ENCODE results near the gene ARHGAP23.

ARHGAP23 gene

DNA sequence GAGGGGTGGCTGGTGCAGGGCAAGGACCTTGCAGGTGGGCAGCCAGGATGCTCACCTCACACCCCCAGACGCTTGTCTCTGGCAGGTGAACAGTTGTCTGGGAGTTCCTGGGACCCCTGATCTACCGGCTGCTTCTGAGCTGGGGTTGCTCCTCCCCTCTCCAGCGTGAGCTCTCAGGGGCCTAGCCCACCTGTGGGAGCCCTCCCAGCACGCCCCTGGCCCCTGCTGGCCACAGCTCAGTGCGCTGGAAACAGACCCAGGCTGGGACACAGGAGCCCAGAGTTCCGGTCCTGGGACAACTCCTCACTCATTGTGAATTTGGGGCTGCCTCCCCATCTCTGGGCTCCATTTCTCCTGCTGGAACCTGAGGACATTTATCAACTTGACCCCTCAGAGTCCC lies 30.3 kb downstream of the ARHGAP23 start:
- Histone ChIP-seq H3K36me3 (ENCODE audit: insufficient read depth) (no peaks in the 10 kb centered on the region; the same call in 1 of the 2 replicates), H3K9ac (no peak overlapping the region), H2AFZ (ENCODE audit: low read depth) (no peak overlapping the region), H3K4me2 (no peak overlapping the region), H3K27ac (no peak overlapping the region), H3K27me3 (ENCODE audit: insufficient read depth, low read depth) (no peaks in the 10 kb centered on the region), H3K79me2 (ENCODE audit: insufficient read depth, low read depth) (peaks cover 4% of the 10 kb centered on the region; the same call in 1 of the 2 replicates), H3K4me3 (IDR thresholded peaks at IDR 0.05; ENCODE audit: insufficient read depth, low read depth, low read length) (no peak overlapping the region), H3K4me1 (ENCODE audit: low read depth, poor library complexity, severe bottlenecking) (peaks cover 17% of the 10 kb centered on the region), H4K20me1 (ENCODE audit: insufficient read depth) (no peaks in the 10 kb centered on the region)
- TF ChIP-seq CTCF (conservative IDR thresholded peaks at IDR 0.05; ENCODE audit: low read depth, low read length) = no peak

GRCh38 chr17:38459567-38459966 lies 31.3 kb downstream of the ARHGAP23 start:
- Histone ChIP-seq H3K36me3 (ENCODE audit: insufficient read depth) (no peaks in the 10 kb centered on the region; the same call in 1 of the 2 replicates), H4K20me1 (ENCODE audit: insufficient read depth) (no peaks in the 10 kb centered on the region), H3K27me3 (ENCODE audit: insufficient read depth, low read depth) (no peaks in the 10 kb centered on the region), H3K4me1 (ENCODE audit: low read depth, poor library complexity, severe bottlenecking) (peaks cover 11% of the 10 kb centered on the region), H3K27ac (no peak overlapping the region), H3K79me2 (ENCODE audit: insufficient read depth, low read depth) (peaks cover 4% of the 10 kb centered on the region; the same call in 1 of the 2 replicates), H2AFZ (ENCODE audit: low read depth) (no peak overlapping the region), H3K9ac (no peak overlapping the region), H3K4me2 (no peak overlapping the region), H3K4me3 (IDR thresholded peaks at IDR 0.05; ENCODE audit: insufficient read depth, low read depth, low read length) (no peak overlapping the region)
- TF ChIP-seq CTCF (conservative IDR thresholded peaks at IDR 0.05; ENCODE audit: low read depth, low read length) = no peak

- TF ChIP-seq CTCF (conservative IDR thresholded peaks at IDR 0.05; ENCODE audit: low read depth, low read length) = no peak
- H3K4me2 ChIP-seq = no peak overlapping the region
- no peak overlapping the region for H2AFZ ChIP-seq (ENCODE audit: low read depth)
- no peaks in the 10 kb centered on the region for H4K20me1 ChIP-seq (ENCODE audit: insufficient read depth)
- H3K36me3 ChIP-seq (ENCODE audit: insufficient read depth) = no peaks in the 10 kb centered on the region; the same call in 1 of the 2 replicates
- H3K27me3 ChIP-seq (ENCODE audit: insufficient read depth, low read depth) = no peaks in the 10 kb centered on the region
- no peak overlapping the region for H3K27ac ChIP-seq
- peaks cover 4% of the 10 kb centered on the region for H3K4me1 ChIP-seq (ENCODE audit: low read depth, poor library complexity, severe bottlenecking)
- H3K79me2 ChIP-seq (ENCODE audit: insufficient read depth, low read depth) = peaks cover under 1% of the 10 kb centered on the region; the same call in 1 of the 2 replicates
- no peak overlapping the region for H3K4me3 ChIP-seq (IDR thresholded peaks at IDR 0.05; ENCODE audit: insufficient read depth, low read depth, low read length)
- no peak overlapping the region for H3K9ac ChIP-seq
Observed at GRCh38 chr17:38460082-38460715, 31.9 kb downstream of the ARHGAP23 start.

- no peaks in the 10 kb centered on the region for H3K4me1 ChIP-seq (ENCODE audit: low read depth, poor library complexity, severe bottlenecking)
- no peaks in the 10 kb centered on the region; the same call in 1 of the 2 replicates for H3K36me3 ChIP-seq (ENCODE audit: insufficient read depth)
- H3K79me2 ChIP-seq (ENCODE audit: insufficient read depth, low read depth) = no peaks in the 10 kb centered on the region
- no peak for TF ChIP-seq CTCF (conservative IDR thresholded peaks at IDR 0.05; ENCODE audit: low read depth, low read length)
- no peaks in the 10 kb centered on the region for H4K20me1 ChIP-seq (ENCODE audit: insufficient read depth)
- H3K4me2 ChIP-seq = no peak overlapping the region
- no peak overlapping the region for H3K4me3 ChIP-seq (IDR thresholded peaks at IDR 0.05; ENCODE audit: insufficient read depth, low read depth, low read length)
- H2AFZ ChIP-seq (ENCODE audit: low read depth) = no peak overlapping the region
- H3K27ac ChIP-seq = no peak overlapping the region
- no peak overlapping the region for H3K9ac ChIP-seq
- no peaks in the 10 kb centered on the region for H3K27me3 ChIP-seq (ENCODE audit: insufficient read depth, low read depth)
Observed at GRCh38 chr17:38460716-38461630, 32.7 kb downstream of the ARHGAP23 start.
